Activated CD4-positive, alpha-beta memory T cell treated with anti-CD3 and anti-CD28 coated beads, Interleukin-2, amount 10 ng/mL, durations not matched to agents 7 days and 5 days (primary cell): ENCODE measurements around the gene CHMP4B. TPM values are rescaled to one million over a fixed set of nuclear protein-coding genes. Genes with fewer than 3 reads are reported as not detected.

Source experiments
- CTCF ChIA-PET: fragments of 350-600 bp; sonication (Branson Sonifier 250); formaldehyde crosslinking; loops from one replicate; lab custom pipeline; 2021; ENCODE audit warnings: antibody characterized with exemption, inconsistent platforms; lab: Charles Lee
- POLR2A ChIA-PET: fragments of 350-600 bp; sonication (Branson Sonifier 250); formaldehyde crosslinking; loops from one replicate; lab custom pipeline; 2021; ENCODE audit warnings: antibody characterized with exemption; lab: Charles Lee
- DNase-seq: peaks from one replicate; pipeline ENCODE4 v3.0.0-alpha.2; 2020
- H3K27ac Mint-ChIP-seq: one replicate; pipeline ENCODE4 v1.8.0; 2021; ENCODE audit warnings: mild to moderate bottlenecking, mixed read lengths
- H3K27me3 Mint-ChIP-seq: one replicate; pipeline ENCODE4 v1.8.0; 2021; ENCODE audit warnings: mixed read lengths
- H3K36me3 Mint-ChIP-seq: one replicate; pipeline ENCODE4 v1.8.0; 2021; ENCODE audit warnings: low read depth, mixed read lengths
- H3K4me1 Mint-ChIP-seq: one replicate; pipeline ENCODE4 v1.8.0; 2021; ENCODE audit warnings: mixed read lengths
- H3K4me3 Mint-ChIP-seq: one replicate; pipeline ENCODE4 v1.8.0; 2021; ENCODE audit warnings: mild to moderate bottlenecking, mixed read lengths
- H3K9me3 Mint-ChIP-seq: one replicate; pipeline ENCODE4 v1.8.0; 2021; ENCODE audit warnings: mixed read lengths
- total RNA-seq, 2 experiments: library from RNA; stranded (reverse); gene quantifications; one replicate each; pipeline ENCODE4 v1.2.3, GENCODE V29; 2021

Gene CHMP4B
- total RNA-seq, 2 experiments from 2014 or later = 86.7 to 86.9 TPM

GRCh38 chr20:33825340-33826269, 14.5 kb downstream of the CHMP4B start:
- peaks cover 7% of the 10 kb centered on the region for H3K36me3 Mint-ChIP-seq
- no peak for DNase-seq
- H3K27ac Mint-ChIP-seq = no peak overlapping the region
- H3K9me3 Mint-ChIP-seq = no peaks in the 10 kb centered on the region
- H3K27me3 Mint-ChIP-seq = no peaks in the 10 kb centered on the region
- peaks cover 26% of the 10 kb centered on the region for H3K4me1 Mint-ChIP-seq
- CTCF ChIA-PET = interaction anchor here (0.9 to 2.0 kb wide), 3 partner anchors 11 to 91 kb away, joined by 3 to 6 read pairs (median 3); no protein-coding TSS in a partner anchor
- H3K4me3 Mint-ChIP-seq = no peak overlapping the region
- POLR2A ChIA-PET = interaction anchor here (0.5 to 1.1 kb wide), 2 partner anchors 65 to 93 kb away, joined by 3 read pairs; no protein-coding TSS in a partner anchor

GRCh38 chr20:33826270-33826897, 15.2 kb downstream of the CHMP4B start:
- peaks cover 8% of the 10 kb centered on the region for H3K36me3 Mint-ChIP-seq
- POLR2A ChIA-PET = interaction anchor here (1.0 to 1.1 kb wide), 2 partner anchors 15 to 94 kb away, joined by 3 to 4 read pairs; partner anchors contain the start of gene CHMP4B
- no peaks in the 10 kb centered on the region for H3K27me3 Mint-ChIP-seq
- no peak for DNase-seq
- no peaks in the 10 kb centered on the region for H3K9me3 Mint-ChIP-seq
- CTCF ChIA-PET = interaction anchor here (0.9 to 2.0 kb wide), 4 partner anchors 10 to 90 kb away, joined by 3 to 6 read pairs (median 3); no protein-coding TSS in a partner anchor
- no peak overlapping the region for H3K27ac Mint-ChIP-seq
- H3K4me1 Mint-ChIP-seq = peaks cover 26% of the 10 kb centered on the region
- no peak overlapping the region for H3K4me3 Mint-ChIP-seq

GRCh38 chr20:33827109-33827508, 16.0 kb downstream of the CHMP4B start:
- CTCF ChIA-PET = interaction anchor here (1.0 to 2.0 kb wide), 2 partner anchors 20 to 35 kb away, joined by 3 to 6 read pairs; no protein-coding TSS in a partner anchor
- Mint-ChIP-seq H3K36me3 (peaks cover 15% of the 10 kb centered on the region), H3K27me3 (no peaks in the 10 kb centered on the region), H3K4me3 (no peak overlapping the region), H3K9me3 (no peaks in the 10 kb centered on the region), H3K27ac (no peak overlapping the region), H3K4me1 (peaks cover 26% of the 10 kb centered on the region)
- no peak for DNase-seq
- POLR2A ChIA-PET = interaction anchor here (1.0 kb wide), 1 partner anchor 16 kb away, joined by 4 read pairs; the partner anchor contains the start of gene CHMP4B

GRCh38 chr20:33827634-33828325, 16.6 kb downstream of the CHMP4B start:
- Mint-ChIP-seq H3K27ac (no peak overlapping the region), H3K36me3 (peaks cover 19% of the 10 kb centered on the region), H3K4me1 (peaks cover 24% of the 10 kb centered on the region), H3K27me3 (no peaks in the 10 kb centered on the region), H3K4me3 (no peak overlapping the region), H3K9me3 (no peaks in the 10 kb centered on the region)
- ChIA-PET CTCF (interaction anchor here (1.0 kb wide), 1 partner anchor 19 kb away, joined by 3 read pairs; no protein-coding TSS in a partner anchor), POLR2A (interaction anchor here (0.6 kb wide), 1 partner anchor 409 kb away, joined by 4 read pairs; no protein-coding TSS in a partner anchor)
- DNase-seq = no peak

GRCh38 chr20:33828326-33828844, 17.2 kb downstream of the CHMP4B start:
- Mint-ChIP-seq H3K36me3 (peaks cover 24% of the 10 kb centered on the region), H3K27ac (no peak overlapping the region), H3K27me3 (no peaks in the 10 kb centered on the region), H3K4me3 (no peak overlapping the region), H3K4me1 (peaks cover 25% of the 10 kb centered on the region), H3K9me3 (no peaks in the 10 kb centered on the region)
- ChIA-PET POLR2A (interaction anchor here (0.6 kb wide), 1 partner anchor 410 kb away, joined by 4 read pairs; no protein-coding TSS in a partner anchor), CTCF (no interaction called here)
- no peak for DNase-seq

GRCh38 chr20:33828967-33829560, 17.9 kb downstream of the CHMP4B start:
- Mint-ChIP-seq H3K4me3 (no peak overlapping the region), H3K27ac (no peak overlapping the region), H3K4me1 (peaks cover 28% of the 10 kb centered on the region), H3K36me3 (peaks cover 30% of the 10 kb centered on the region), H3K9me3 (no peaks in the 10 kb centered on the region), H3K27me3 (no peaks in the 10 kb centered on the region)
- POLR2A ChIA-PET = no interaction called here
- CTCF ChIA-PET = no interaction called here
- no peak for DNase-seq

GRCh38 chr20:33829636-33830035, 18.5 kb downstream of the CHMP4B start:
- Mint-ChIP-seq H3K27ac (no peak overlapping the region), H3K9me3 (no peaks in the 10 kb centered on the region)

GRCh38 chr20:33830371-33830770, 19.2 kb downstream of the CHMP4B start:
- no peak overlapping the region for H3K27ac Mint-ChIP-seq

More at GRCh38 chr20:33829636-33830035, 18.5 kb downstream of the CHMP4B start:
- ChIA-PET CTCF (interaction anchor here (0.6 kb wide), 1 partner anchor 74 kb away, joined by 3 read pairs; no protein-coding TSS in a partner anchor), POLR2A (no interaction called here)
- Mint-ChIP-seq H3K4me1 (peaks cover 26% of the 10 kb centered on the region), H3K27me3 (no peaks in the 10 kb centered on the region), H3K4me3 (no peak overlapping the region), H3K36me3 (peaks cover 29% of the 10 kb centered on the region)
- DNase-seq = no peak

GRCh38 chr20:33832103-33832804, 21.1 kb downstream of the CHMP4B start:
- H3K27me3 Mint-ChIP-seq = no peaks in the 10 kb centered on the region
- ChIA-PET POLR2A (interaction anchor here (0.6 kb wide), 1 partner anchor 52 kb away, joined by 3 read pairs; no protein-coding TSS in a partner anchor), CTCF (interaction anchor here (0.7 kb wide), 1 partner anchor 265 kb away, joined by 3 read pairs; no protein-coding TSS in a partner anchor)
- DNase-seq = no peak
- no peaks in the 10 kb centered on the region for H3K9me3 Mint-ChIP-seq
- H3K36me3 Mint-ChIP-seq = peaks cover 44% of the 10 kb centered on the region
- peaks cover 25% of the 10 kb centered on the region for H3K4me1 Mint-ChIP-seq
- H3K4me3 Mint-ChIP-seq = no peak overlapping the region
- no peak overlapping the region for H3K27ac Mint-ChIP-seq

More at GRCh38 chr20:33830371-33830770, 19.2 kb downstream of the CHMP4B start:
- POLR2A ChIA-PET = no interaction called here
- Mint-ChIP-seq H3K4me1 (peaks cover 26% of the 10 kb centered on the region), H3K27me3 (no peaks in the 10 kb centered on the region), H3K36me3 (peaks cover 34% of the 10 kb centered on the region), H3K9me3 (no peaks in the 10 kb centered on the region), H3K4me3 (no peak overlapping the region)
- no peak for DNase-seq
- CTCF ChIA-PET = interaction anchor here (0.6 to 1.1 kb wide), 2 partner anchors 9 to 73 kb away, joined by 3 read pairs; no protein-coding TSS in a partner anchor

- no peak for DNase-seq
- Mint-ChIP-seq H3K4me3 (no peak overlapping the region), H3K4me1 (peaks cover 30% of the 10 kb centered on the region), H3K27ac (no peak overlapping the region), H3K36me3 (peaks cover 44% of the 10 kb centered on the region), H3K9me3 (no peaks in the 10 kb centered on the region), H3K27me3 (no peaks in the 10 kb centered on the region)
- ChIA-PET POLR2A (no interaction called here), CTCF (interaction anchor here (0.7 kb wide), 1 partner anchor 266 kb away, joined by 3 read pairs; no protein-coding TSS in a partner anchor)
Observed at GRCh38 chr20:33833333-33833732, 22.2 kb downstream of the CHMP4B start.

- H3K4me3 Mint-ChIP-seq = no peak overlapping the region
- ChIA-PET POLR2A (interaction anchor here (1.1 to 3.3 kb wide), 3 partner anchors 23 to 25 kb away, joined by 3 to 11 read pairs (median 4); partner anchors contain the start of gene CHMP4B), CTCF (no interaction called here)
- H3K27ac Mint-ChIP-seq = no peak overlapping the region
- peaks cover 44% of the 10 kb centered on the region for H3K36me3 Mint-ChIP-seq
- no peaks in the 10 kb centered on the region for H3K27me3 Mint-ChIP-seq
- H3K4me1 Mint-ChIP-seq = peaks cover 31% of the 10 kb centered on the region
- DNase-seq = no peak
- H3K9me3 Mint-ChIP-seq = no peaks in the 10 kb centered on the region
Observed at GRCh38 chr20:33835615-33836172, 24.5 kb downstream of the CHMP4B start.
